Thyroid gland (tissue), 4 donors: ENCODE results near the gene TBX21. TPM values are rescaled to one million over a fixed set of nuclear protein-coding genes. Genes with fewer than 3 reads are reported as not detected.

ENCODE experiments used
- DNase-seq, 2 donors: peaks; one replicate each; pipeline ENCODE4 v3.0.0-alpha.2; 2019
- H3K27ac ChIP-seq, 3 donors: fragments of 200-600 bp; sonication (generic); 1 replicate in 2 of 3; 2 replicates in 1 of 3; pipeline ENCODE4 v1.5.1; 2016 to 2019; ENCODE audit warnings: mild to moderate bottlenecking in 1 of 3, moderate library complexity in 1 of 3
- H3K27me3 ChIP-seq: fragments of 200-600 bp; sonication (generic); one replicate; pipeline ENCODE4 v1.5.1; 2019
- H3K36me3 ChIP-seq, 2 donors: fragments of 200-600 bp; sonication (generic); one replicate each; pipeline ENCODE4 v1.5.1; 2016 to 2019
- H3K4me1 ChIP-seq, 2 donors: fragments of 200-600 bp; sonication (generic); one replicate each; pipeline ENCODE4 v1.5.1; 2017 to 2019
- H3K4me3 ChIP-seq, 3 donors: fragments of 200-600 bp; sonication (generic); replicated peaks in 1 of 3; 1 replicate in 2 of 3; 2 replicates in 1 of 3; pipeline ENCODE4 v1.5.1; 2016; ENCODE audit warnings: mild to moderate bottlenecking in 1 of 3
- H3K9me3 ChIP-seq: fragments of 200-600 bp; sonication (generic); one replicate; pipeline ENCODE4 v1.5.1; 2017
- CTCF ChIP-seq, 6 experiments: fragments of 200-600 bp in 3 of 6; fragments of 450-650 bp in 3 of 6; sonication (generic) in 3 of 6; IDR thresholded peaks; one replicate each; pipeline ENCODE4 v1.5.1; 2016 to 2019; ENCODE audit warnings: antibody characterized with exemption in 6 of 6, mild to moderate bottlenecking in 2 of 6, inconsistent platforms in 1 of 6, moderate library complexity in 1 of 6
- POLR2A ChIP-seq, 2 donors: fragments of 450-650 bp; IDR thresholded peaks; one replicate each; pipeline ENCODE4 v1.6.1; 2017; ENCODE audit warnings: antibody characterized with exemption in 2 of 2, mild to moderate bottlenecking in 2 of 2, moderate library complexity in 1 of 2
- WGBS, 2 donors: methylation state at CpG; one replicate each; pipeline ENCODE4 v1.1.5; 2017; 5-methylcytosine and 5-hydroxymethylcytosine counted together
- intact Hi-C: fragments of 100-400 bp; cut with DNase I; formaldehyde crosslinking; loops from one replicate; pipeline ENCODE4 v1.15.1; 2023
- total RNA-seq, 4 donors: library from RNA; depleted of rRNA; stranded (reverse); fragments of >200 nt; gene quantifications; one replicate each; pipeline ENCODE4 v1.2.3, GENCODE V29; 2016

The TBX21 gene
- total RNA-seq, 4 donors from 2014 or later: 0.40 to 2.9 (median 0.87) TPM

- 14 to 16% methylated on average over 23 to 26 of the region's 60 CpGs for WGBS, 2 donors
- Histone ChIP-seq H3K36me3 (no peaks in the 10 kb centered on the region), H3K9me3 (no peaks in the 10 kb centered on the region), H3K4me1 (peaks cover 0 to 13% of the 10 kb centered on the region in 2 donors), H3K27ac (no peak overlapping the region), H3K27me3 (peaks cover 6% of the 10 kb centered on the region), H3K4me3 (peak overlapping the region in 1 of 3 donors; percentile 28)
- no peak for DNase-seq
- intact Hi-C loops: no loop called here
- no peak for TF ChIP-seq POLR2A (IDR thresholded peaks at IDR 0.05)
These were observed 806 bp downstream of the TBX21 start for GRCh38 chr17:47733674-47734410.

- intact Hi-C loops: no loop called here
- no peaks in the 10 kb centered on the region for H3K36me3 ChIP-seq
- H3K9me3 ChIP-seq: no peaks in the 10 kb centered on the region
- no peak overlapping the region for H3K4me3 ChIP-seq
- DNase-seq: no peak
- peaks cover 6% of the 10 kb centered on the region for H3K27me3 ChIP-seq
- WGBS, 2 donors: 79 to 100% methylated on average over 2 to 3 of the region's 3 CpGs
- no peak overlapping the region for H3K27ac ChIP-seq
- peaks cover 0 to 13% of the 10 kb centered on the region in 2 donors for H3K4me1 ChIP-seq
- no peak for TF ChIP-seq POLR2A (IDR thresholded peaks at IDR 0.05)
- TF ChIP-seq CTCF (IDR thresholded peaks at IDR 0.05): no peak
These were observed 2.1 kb downstream of the TBX21 start for GRCh38 chr17:47735139-47735464.

GRCh38 chr17:47735536-47736011 lies 2.5 kb downstream of the TBX21 start:
- no peaks in the 10 kb centered on the region for H3K9me3 ChIP-seq
- no peak overlapping the region for H3K27ac ChIP-seq
- no peak for DNase-seq
- H3K4me1 ChIP-seq: peaks cover 0 to 13% of the 10 kb centered on the region in 2 donors
- intact Hi-C loops: no loop called here
- no peaks in the 10 kb centered on the region for H3K36me3 ChIP-seq
- no peak overlapping the region for H3K4me3 ChIP-seq
- TF ChIP-seq CTCF (IDR thresholded peaks at IDR 0.05) (no peak), POLR2A (IDR thresholded peaks at IDR 0.05) (no peak)
- WGBS, 2 donors: 85 to 88% methylated on average over 3 of the region's 3 CpGs
- peaks cover 6% of the 10 kb centered on the region for H3K27me3 ChIP-seq

- Histone ChIP-seq H3K27ac (no peak overlapping the region), H3K27me3 (peaks cover 6% of the 10 kb centered on the region), H3K9me3 (no peaks in the 10 kb centered on the region), H3K36me3 (no peaks in the 10 kb centered on the region), H3K4me1 (peaks cover 0 to 13% of the 10 kb centered on the region in 2 donors), H3K4me3 (no peak overlapping the region)
- WGBS, 2 donors: 80 to 83% methylated on average over 17 of the region's 17 CpGs
- TF ChIP-seq CTCF (IDR thresholded peaks at IDR 0.05) (no peak), POLR2A (IDR thresholded peaks at IDR 0.05) (no peak)
- no peak for DNase-seq
- intact Hi-C loops: no loop called here
These were observed 3.8 kb downstream of the TBX21 start for GRCh38 chr17:47736501-47737495.

GRCh38 chr17:47738178-47738577 lies 5.1 kb downstream of the TBX21 start:
- Histone ChIP-seq H3K4me1 (peaks cover 0 to 9% of the 10 kb centered on the region in 2 donors), H3K9me3 (no peaks in the 10 kb centered on the region), H3K4me3 (no peak overlapping the region), H3K36me3 (no peaks in the 10 kb centered on the region), H3K27ac (no peak overlapping the region), H3K27me3 (peaks cover 13% of the 10 kb centered on the region)
- 87 to 91% methylated on average over 7 of the region's 7 CpGs for WGBS, 2 donors
- TF ChIP-seq CTCF (IDR thresholded peaks at IDR 0.05) (no peak), POLR2A (IDR thresholded peaks at IDR 0.05) (no peak)
- no peak for DNase-seq
- intact Hi-C loops: no loop called here
